Caki2 (cell line): ENCODE results near the gene DNAH9. TPM values are rescaled to one million over a fixed set of nuclear protein-coding genes. Genes with fewer than 3 reads are reported as not detected.

Experiments
- DNase-seq: peaks from one replicate; pipeline ENCODE4 v3.0.0-alpha.2; 2015; ENCODE audit warnings: low read depth
- in situ Hi-C: cut with HindIII; loops from 2 replicates; pipeline ENCODE4 v1.10.0; 2016; ENCODE audit warnings: low sequenced_read_pairs, low pct_unique_long_range_greater_than_20kb, mixed read lengths
- total RNA-seq: library from RNA; depleted of rRNA; stranded (reverse); fragments of >200 nt; shearing (Covaris generic); gene quantifications from 2 replicates; pipeline ENCODE4 v1.2.3, GENCODE V29; 2014; ENCODE audit warnings: low replicate concordance

DNAH9 gene
- total RNA-seq, 1 experiment from 2014 or later: 1.5 TPM

DNA sequence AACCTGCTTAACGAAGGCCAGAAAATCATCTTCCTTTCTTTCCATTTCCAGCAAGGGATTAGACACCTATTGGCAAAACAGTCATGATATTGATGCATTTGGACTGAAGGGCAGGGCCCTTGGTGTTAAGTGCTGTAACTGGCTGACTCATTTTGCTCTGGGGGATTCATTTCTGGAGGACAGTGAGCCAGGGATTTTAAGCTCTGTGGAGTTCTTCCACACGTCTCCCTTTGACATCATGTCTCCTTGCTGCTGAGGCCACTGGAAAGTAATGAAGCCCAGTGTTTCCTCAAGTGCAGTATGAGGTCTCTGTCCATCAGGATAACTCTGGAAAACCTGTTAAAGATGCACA is 42.2 kb downstream of the DNAH9 start:
- no peak for DNase-seq
- in situ Hi-C loops: no loop called here

DNA sequence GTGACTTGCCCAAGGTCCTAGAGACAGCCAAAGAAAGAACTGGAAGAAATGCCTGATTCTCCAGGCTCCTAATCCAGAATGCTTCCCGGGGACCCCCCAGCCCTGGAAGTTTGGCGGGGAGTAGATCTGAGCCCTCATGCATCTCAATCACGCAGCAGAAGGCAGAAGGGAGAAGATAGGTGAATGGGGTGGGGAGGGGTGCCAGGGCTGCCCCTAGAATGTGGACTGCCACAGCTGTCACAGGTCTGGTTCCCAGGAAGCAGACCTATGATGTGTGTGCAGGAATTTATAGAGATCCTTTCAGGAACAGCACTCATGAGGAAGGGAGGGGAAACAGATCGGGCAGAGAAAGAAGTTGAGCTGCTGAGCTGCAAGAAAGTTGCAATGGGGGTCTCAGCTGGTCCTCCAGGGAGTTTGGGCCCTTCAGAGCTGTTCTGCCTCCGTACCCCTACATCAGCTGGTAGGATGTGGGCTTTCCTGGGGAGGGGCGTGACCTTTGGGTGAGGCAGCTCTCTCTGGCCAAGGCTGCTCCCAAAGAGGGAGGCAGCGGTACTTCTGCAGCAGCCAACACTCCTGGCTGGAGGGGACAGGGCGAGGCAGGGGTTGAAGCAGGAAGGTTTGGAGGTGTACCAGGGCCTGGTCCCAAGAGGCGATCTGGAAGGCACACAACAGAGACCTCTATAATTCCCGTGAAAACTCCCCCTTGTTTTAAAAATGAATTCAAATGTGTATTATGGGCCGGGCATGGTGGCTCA is 43.4 kb downstream of the DNAH9 start:
- DNase-seq: no peak
- in situ Hi-C loops: no loop called here

DNA sequence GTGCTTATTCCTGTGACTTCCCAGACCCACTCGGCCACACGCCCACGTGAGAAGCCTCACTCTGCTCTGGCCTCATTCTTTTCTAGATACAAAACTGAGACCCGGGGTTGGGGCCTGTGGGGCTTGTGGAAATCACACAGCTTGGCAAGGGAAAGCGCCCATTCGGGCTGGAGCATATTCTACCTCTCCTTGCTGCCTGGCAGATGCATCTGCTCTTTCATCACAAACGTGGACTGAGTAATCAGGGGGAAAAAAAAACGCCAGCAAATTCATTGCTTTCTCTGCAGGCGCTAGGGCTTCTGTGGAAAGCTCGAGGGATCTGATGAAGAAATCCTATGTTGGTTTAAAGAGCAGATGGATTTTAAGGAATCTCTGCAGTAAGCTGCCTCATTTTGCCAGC is 44.4 kb downstream of the DNAH9 start:
- in situ Hi-C loops: no loop called here
- DNase-seq: no peak

DNA sequence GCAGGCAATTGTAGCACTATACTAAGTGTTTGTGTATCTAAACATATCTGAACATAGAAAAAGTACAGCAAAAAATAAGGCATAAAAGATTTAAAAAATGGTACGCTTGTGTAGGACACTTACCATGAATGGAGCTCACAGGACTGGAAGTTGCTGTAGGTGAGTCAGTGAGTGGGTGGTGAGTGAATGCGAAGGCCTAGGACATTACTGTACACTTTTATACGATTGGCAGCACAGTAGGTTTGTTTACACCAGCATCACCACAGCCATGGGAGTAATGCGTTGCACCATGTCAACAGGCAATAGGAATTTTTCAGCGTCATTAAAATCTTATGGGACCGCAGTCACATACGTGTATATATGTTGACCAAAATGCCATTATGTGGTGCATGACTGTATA is 45.6 kb downstream of the DNAH9 start:
- in situ Hi-C loops: no loop called here
- DNase-seq: no peak

DNA sequence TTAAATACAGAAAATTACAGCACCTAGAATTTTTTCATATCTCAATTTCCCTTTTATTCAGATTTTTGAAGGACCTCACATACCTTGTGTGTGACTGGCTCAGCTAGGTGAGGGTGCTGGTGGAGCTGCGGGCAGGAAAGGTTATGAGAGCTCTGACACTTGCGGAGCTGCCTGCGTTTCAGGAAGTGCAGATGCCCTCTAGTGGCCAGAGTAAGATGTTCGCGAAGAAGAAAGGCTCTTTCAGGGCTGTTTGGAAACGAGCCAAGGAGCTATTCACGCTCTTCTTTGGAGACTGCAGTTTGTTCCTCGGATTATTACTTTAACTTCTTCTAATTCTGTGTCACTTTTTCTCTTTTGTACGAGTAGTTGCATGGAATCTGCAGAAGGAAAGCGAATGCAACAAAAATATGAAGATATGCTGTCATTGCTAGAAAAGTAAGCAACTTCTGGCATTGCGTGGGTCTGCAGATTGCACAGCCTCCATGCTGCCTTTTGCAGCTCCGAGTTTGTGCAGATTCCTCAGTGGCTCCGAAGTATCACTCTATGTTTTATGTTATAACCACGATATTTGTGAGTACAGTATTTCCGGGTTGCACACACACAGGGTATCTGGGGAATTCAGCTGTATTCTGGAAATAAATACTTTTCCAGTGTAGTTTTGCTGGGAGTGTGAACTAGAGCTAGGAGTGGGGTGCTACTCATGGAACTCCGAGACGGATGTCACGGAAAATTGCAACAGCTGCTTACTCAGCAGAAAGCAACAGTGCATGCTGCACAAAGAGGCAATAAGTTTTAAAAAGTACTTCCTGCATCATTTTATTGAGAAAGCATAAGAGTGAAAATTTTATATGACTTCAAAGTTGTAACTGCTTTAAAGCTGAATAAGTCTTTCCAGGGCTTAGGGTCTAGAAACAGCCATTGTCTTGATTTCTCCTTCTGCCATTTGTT is 46.3 kb downstream of the DNAH9 start:
- DNase-seq: peak; percentile 49
- in situ Hi-C loops: no loop called here

DNA sequence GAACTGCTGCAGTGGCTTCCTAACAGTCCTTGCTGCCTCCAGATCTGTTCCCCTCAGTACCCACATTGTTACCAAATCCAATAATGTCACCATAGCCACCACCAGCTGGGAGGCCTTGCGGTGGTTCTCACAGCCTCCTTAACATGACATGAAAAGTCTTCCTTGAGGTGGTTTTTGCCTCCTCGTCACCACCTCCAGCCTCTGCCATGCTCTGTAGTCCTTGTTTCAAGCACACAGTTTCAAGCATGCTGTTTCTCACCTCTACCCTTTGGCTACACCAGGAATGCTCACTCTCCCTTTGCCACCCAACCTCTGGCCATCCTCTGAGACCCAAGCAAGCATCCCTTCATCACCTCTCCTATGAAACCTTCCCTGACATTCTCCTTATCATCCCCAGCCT is 47.2 kb downstream of the DNAH9 start:
- no peak for DNase-seq
- in situ Hi-C loops: no loop called here

DNA sequence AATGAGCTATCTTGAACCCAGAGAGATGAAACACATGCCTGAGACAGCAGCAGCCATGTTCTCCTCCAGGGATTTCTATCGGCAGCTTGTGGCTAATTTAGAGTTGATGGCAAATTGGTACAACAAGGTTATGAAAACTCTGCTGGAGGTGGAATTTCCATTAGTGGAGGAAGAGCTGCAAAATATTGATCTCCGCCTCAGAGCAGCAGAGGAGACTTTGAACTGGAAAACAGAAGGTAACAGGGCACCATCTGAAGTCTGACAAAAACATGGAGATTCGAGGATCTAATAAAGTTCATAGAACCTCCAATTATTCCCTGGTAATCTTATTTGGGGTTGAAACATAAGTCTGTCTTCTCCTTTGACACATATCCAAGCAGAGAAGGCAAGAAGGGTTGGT is 52.8 kb downstream of the DNAH9 start:
- in situ Hi-C loops: no loop called here
- no peak for DNase-seq

DNA sequence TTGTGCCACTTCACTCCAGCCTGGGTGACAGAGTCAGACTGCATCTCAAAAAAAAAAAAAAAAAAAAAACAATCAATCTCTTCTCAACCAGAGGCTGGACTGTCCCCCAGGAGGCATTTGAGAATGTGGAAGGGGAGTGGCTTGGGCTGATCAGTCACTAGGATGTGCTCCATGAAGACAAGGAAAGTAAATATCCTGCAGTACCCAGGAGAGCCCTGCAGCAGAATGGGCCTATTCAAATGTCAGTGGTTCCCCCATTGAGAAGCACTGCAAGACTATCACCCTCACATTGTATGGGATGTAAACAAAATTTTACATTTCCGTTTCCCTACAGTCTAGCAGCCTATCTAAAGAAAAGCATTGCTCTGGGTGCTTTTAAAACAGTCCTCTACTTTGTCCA is 70.3 kb downstream of the DNAH9 start:
- in situ Hi-C loops: no loop called here
- no peak for DNase-seq

DNA sequence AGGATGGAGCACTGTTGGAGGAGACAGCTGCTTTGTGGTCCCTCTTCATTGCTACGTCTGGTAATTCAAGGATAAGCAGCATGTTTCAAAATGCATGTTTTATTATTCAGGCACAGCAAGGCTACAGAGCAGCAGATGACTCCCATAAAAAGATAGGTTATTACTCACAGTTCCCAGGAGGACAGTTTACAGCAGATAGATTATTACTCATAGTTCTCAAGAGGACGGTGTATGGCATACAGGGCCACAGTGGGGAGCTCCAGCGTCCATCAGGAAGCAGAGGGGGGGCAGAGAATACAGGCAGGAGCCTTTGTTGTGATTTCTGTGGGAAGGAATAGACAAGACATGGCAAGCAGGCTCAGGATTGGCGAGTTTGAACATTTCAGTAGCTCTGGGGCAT is 72.9 kb downstream of the DNAH9 start:
- in situ Hi-C loops: no loop called here
- no peak for DNase-seq

DNA sequence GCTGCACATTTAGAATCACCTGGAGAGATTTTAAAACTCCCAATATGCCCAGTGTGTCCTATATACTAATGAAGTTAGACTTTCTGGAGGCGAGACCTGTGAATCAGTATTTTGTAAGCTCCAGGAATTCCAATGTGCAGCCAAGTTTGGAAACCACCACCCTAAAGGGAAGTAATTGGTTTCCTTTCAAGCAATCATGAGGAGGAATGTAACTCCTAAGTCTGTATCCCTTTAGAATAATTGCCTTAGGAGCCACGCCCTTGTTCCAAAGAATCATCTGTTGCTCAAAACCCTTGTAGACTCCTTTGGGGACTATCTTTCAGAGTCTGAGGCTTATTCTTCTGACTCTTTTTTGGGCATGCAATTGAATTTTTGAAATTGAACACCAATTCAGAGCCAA is 84.4 kb downstream of the DNAH9 start:
- in situ Hi-C loops: no loop called here
- DNase-seq: no peak

DNA sequence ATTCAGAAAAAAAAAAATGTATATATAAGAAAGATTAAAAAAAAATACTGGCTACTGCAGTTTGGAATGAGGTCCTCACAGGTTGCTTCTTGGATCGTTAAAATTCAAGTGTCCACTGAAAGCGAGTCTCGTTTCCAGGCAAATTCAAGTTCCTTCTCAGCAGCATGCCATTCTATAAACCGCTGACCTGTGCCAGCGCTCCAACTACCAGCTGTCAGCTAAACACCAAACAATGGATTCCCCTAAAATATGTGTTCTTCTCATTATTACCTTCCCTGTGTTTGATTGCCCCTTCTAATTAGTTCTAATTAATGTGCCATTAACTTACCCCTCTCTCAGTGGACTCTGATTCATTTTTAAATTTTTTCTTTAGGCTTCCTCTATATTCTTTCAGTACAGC is 92.4 kb downstream of the DNAH9 start:
- no peak for DNase-seq
- in situ Hi-C loops: no loop called here

DNA sequence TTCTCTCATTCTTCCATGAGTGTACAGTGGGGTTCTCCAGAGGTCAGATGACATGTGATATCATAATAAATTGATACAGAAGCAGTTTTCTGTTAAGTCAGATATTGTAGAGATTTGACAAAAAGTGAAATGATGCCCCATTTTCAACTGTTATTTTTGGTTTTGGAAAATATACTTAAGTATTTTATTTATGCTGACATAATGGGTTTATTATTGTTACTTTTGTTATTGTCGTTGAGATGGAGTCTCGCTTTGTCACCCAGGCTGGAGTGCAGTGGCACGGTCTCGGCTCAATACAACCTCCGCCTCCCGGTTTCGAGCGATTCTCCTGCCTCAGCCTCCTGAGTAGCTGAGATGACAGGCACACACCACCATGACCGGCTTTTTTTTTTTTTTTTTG is 94.4 kb downstream of the DNAH9 start:
- in situ Hi-C loops: no loop called here
- DNase-seq: no peak

DNA sequence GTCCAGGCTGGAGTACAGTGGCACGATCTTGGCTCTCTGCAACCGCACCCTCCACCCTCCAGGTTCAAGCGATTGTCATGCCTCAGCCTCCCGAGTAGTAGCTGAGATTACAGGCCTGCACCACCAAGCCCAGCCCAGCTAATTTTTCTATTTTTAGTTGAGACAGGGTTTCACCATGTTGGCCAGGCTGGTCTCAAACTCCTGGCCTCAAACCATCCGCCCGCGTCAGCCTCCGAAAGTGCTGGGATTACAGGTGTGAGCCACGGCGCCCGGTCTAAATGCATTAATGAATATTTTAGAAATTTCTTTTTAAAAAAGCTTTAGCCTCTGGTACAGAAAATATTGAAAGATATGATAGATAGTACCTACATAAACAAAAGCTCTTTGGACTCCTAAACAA is 95.0 kb downstream of the DNAH9 start:
- in situ Hi-C loops: no loop called here

DNA sequence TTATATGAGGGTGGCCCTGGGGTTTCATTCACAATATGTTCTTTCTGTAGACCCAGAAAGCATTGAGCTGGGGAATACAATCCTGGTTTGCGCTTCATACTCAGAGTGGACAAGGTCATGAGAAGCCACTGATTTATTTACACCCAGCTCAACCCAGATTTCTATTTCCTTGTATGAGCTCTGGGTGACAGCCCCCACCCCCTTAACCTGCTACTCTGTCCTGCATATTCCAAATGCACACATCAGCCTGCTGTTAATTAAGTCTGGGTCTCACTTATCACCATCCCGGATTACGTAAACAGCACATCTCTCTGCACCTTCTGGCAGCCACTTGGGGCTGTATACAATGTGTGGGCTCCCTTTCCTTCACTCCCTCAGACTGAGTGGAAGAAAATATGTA is 102.4 kb downstream of the DNAH9 start:
- no peak for DNase-seq
- in situ Hi-C loops: no loop called here

More for the DNA sequence above, 95.0 kb downstream of the DNAH9 start:
- DNase-seq: no peak

DNA sequence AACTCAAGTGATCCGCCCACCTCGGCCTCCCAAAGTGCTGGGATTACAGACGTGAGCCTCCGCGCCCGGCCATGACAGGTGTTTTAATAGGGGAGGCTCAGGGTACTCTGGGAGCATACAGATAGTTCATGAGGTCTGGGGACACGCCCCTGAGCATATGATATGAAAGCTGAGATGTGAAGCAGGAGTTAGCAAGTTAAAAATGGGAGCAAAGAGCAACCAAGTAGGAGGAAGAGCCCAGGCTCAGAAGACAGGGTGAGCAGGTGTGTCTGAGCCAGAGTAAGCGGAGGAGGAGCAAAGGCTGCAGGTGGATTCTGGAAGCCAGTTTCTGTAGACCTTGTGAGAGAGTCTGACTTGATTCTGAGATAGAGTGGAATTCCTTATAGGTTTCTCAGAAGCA is 103.6 kb downstream of the DNAH9 start:
- in situ Hi-C loops: no loop called here
- DNase-seq: no peak

DNA sequence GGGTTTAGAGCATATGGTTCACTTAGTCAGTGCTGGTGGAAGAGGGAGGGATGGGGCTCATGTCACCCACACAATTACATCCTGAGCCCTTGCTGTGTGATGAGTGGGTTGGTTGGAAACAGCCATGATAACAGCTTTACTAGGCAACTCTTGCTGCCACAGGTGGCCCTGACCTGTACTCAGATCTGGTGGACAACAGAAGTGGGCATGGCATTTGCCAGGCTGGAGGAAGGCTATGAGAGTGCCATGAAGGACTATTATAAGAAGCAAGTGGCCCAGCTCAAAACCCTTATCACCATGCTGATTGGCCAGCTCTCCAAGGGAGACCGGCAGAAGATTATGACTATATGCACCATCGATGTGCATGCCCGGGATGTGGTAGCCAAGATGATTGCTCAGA is 105.8 kb downstream of the DNAH9 start:
- no peak for DNase-seq
- in situ Hi-C loops: no loop called here

DNA sequence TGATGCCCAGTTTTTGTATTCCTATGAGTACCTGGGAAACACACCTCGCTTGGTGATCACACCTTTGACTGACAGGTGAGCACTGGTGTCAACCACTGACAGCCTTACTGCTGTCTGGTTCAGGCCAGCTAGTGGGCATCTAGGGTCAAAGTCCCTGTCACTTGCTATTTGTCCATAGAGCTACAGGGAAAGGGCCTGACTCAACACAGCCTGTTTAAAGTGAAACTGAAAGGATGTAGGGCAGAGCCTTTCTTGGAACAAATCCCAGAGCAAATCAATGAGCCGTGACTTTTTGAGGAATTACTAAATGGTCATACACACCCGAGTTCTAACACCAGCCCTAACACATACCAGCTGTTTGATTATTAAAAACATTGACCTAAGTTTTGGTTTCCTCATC is 106.8 kb downstream of the DNAH9 start:
- DNase-seq: peak; percentile 73
- in situ Hi-C loops: no loop called here

DNA sequence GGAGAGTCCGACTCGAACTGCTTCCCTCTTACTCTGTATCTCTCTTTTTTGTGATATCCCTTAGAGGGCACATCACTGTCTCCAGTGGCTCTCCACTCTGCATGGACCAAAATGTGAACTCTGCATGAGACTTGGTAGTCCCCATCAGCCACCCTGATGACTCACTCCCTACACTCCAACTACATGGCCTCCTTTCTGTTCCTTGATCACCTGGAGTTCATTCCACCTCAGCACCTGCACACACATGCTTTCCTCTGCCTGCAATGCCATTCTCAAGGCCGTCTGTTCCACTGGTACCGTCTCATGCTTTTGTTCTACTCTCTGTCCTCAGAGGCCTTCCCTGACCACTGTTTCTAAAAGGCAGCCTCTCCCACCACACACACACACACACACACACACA is 109.3 kb downstream of the DNAH9 start:
- in situ Hi-C loops: no loop called here
- no peak for DNase-seq

DNA sequence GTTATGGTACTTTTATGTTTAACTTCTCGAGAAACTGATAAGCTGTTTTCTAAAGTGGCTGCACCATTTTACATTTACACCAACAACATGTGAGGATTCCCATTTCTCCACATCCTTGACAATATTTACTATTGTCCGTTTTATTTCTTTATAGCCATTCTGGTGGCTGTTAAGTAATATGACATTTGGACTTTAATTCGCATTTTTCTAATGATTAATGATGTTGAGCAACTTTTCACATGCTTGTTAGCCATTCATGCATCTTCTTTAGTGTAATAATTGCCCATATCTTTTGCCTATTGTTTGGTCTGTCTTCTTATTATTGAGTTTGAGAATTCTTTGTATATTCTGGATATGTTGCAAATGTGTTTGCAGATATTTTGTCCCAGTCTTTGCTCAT is 114.2 kb downstream of the DNAH9 start:
- no peak for DNase-seq
- in situ Hi-C loops: no loop called here

DNA sequence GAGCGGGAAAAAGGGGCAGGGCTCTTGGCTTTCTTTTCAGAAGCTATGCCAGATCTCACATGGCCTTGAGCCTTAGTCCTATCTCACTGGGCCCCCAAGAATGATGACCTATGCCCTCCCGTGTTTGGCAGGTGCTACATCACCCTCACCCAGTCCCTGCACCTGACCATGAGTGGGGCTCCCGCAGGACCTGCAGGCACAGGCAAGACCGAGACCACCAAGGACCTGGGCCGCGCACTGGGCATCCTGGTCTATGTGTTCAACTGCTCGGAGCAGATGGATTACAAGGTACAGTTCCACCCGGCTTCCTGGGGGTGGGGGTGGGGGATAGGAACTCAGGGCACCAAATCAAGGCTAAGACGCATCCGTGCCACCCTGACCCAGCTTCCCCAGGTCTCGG is 120.9 kb downstream of the DNAH9 start:
- in situ Hi-C loops: no loop called here
- DNase-seq: no peak
